Measurements from ENCODE around the gene UHMK1.
"Not testable (repeated sequence)": the region's sequence is repeated elsewhere in the genome, so short reads cannot be mapped to it uniquely, and the experiment has no call there.

UHMK1 gene

DNA sequence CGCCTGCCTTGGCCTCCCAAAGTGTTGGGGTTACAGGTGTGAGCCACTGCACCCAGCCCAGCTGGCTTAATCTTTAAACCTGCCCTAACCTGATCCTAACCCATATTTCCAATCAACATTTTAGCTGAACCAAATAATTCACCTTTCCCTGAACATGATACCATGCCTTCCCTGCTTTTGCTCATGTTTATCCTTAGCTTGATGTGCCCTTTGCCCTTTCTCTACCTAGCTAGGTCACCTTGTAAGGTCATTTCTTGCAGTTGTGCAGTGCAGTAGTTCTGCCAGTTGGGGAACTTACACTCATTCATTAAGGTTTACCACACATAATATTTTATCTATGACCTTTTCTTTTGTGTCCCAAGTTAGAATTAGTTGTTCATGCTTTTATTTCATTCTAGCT is 69.3 kb downstream of the UHMK1 start:
- H3K79me2 ChIP-seq (ENCODE audit: low read length) = peaks cover 91% of the 10 kb centered on the region
- H2AFZ ChIP-seq (ENCODE audit: low read length) = no peak overlapping the region
- no peak for TF ChIP-seq EZH2phosphoT487 (IDR thresholded peaks at IDR 0.05; ENCODE audit: low read length)
- TF ChIP-seq, protein P1, sequence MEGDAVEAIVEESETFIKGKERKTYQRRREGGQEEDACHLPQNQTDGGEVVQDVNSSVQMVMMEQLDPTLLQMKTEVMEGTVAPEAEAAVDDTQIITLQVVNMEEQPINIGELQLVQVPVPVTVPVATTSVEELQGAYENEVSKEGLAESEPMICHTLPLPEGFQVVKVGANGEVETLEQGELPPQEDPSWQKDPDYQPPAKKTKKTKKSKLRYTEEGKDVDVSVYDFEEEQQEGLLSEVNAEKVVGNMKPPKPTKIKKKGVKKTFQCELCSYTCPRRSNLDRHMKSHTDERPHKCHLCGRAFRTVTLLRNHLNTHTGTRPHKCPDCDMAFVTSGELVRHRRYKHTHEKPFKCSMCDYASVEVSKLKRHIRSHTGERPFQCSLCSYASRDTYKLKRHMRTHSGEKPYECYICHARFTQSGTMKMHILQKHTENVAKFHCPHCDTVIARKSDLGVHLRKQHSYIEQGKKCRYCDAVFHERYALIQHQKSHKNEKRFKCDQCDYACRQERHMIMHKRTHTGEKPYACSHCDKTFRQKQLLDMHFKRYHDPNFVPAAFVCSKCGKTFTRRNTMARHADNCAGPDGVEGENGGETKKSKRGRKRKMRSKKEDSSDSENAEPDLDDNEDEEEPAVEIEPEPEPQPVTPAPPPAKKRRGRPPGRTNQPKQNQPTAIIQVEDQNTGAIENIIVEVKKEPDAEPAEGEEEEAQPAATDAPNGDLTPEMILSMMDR (IDR thresholded peaks at IDR 0.05; ENCODE audit: low read length) = no peak
- no peak for TF ChIP-seq EZH2 (optimal IDR thresholded peaks at IDR 0.05; ENCODE audit: low read depth, low read length)
- no peak overlapping the region for H3K4me2 ChIP-seq (ENCODE audit: low read depth, low read length)
- H3K9ac ChIP-seq (ENCODE audit: low read length) = no peak overlapping the region
- no peaks in the 10 kb centered on the region for H4K20me1 ChIP-seq (ENCODE audit: insufficient read depth, low read length)
- H3K4me1 ChIP-seq (ENCODE audit: low read length) = peaks cover 29% of the 10 kb centered on the region
- H3K4me3 ChIP-seq (ENCODE audit: low read length) = no peak overlapping the region
- peaks cover 10% of the 10 kb centered on the region for H3F3A ChIP-seq (ENCODE audit: insufficient read depth, low read length)
- no peak for DNase-seq
- H3K9me3 ChIP-seq (replicated peaks; ENCODE audit: insufficient read depth, low read length) = no peaks in the 10 kb centered on the region
- no peaks in the 10 kb centered on the region for H3K27me3 ChIP-seq (replicated peaks; ENCODE audit: insufficient read depth, low read length)
- no peaks in the 10 kb centered on the region for H3K9me2 ChIP-seq (replicated peaks; ENCODE audit: insufficient read depth, low read length)
- H3K36me3 ChIP-seq (replicated peaks; ENCODE audit: insufficient read depth, low read length) = peaks cover 5% of the 10 kb centered on the region; the same call in 1 of the 2 replicates
- no peak overlapping the region for H3K27ac ChIP-seq (ENCODE audit: low read length)

DNA sequence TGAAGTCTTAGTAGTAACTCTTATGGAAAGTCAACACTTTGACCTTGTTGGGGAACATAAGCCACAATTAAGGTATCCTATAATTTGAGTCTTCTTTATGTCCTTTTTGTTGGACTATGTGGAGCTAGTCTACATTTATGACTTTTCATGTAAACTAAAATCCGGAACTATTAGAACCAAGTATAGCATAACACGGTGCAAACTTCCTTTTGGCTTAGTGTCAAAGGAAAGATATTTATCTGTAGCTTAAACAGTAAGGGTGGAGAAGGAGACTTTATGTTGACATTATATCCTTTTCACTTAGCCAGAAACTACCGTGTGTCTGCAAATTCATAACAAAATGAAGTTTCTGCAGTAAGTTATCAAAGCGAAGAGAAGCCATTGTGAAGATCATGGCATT is 71.2 kb downstream of the UHMK1 start:
- H3K36me3 ChIP-seq (replicated peaks; ENCODE audit: insufficient read depth, low read length) = peaks cover 5% of the 10 kb centered on the region; the same call in 1 of the 2 replicates
- H3K4me3 ChIP-seq (ENCODE audit: low read length) = no peak overlapping the region
- peaks cover 23% of the 10 kb centered on the region for H3F3A ChIP-seq (ENCODE audit: insufficient read depth, low read length)
- no peaks in the 10 kb centered on the region for H4K20me1 ChIP-seq (ENCODE audit: insufficient read depth, low read length)
- no peak for DNase-seq
- H3K27me3 ChIP-seq (replicated peaks; ENCODE audit: insufficient read depth, low read length) = no peaks in the 10 kb centered on the region
- H3K79me2 ChIP-seq (ENCODE audit: low read length) = peaks cover 88% of the 10 kb centered on the region
- peaks cover 38% of the 10 kb centered on the region for H3K4me1 ChIP-seq (ENCODE audit: low read length)
- H3K9me3 ChIP-seq (replicated peaks; ENCODE audit: insufficient read depth, low read length) = no peaks in the 10 kb centered on the region
- no peak overlapping the region for H3K27ac ChIP-seq (ENCODE audit: low read length)
- no peak overlapping the region for H3K9ac ChIP-seq (ENCODE audit: low read length)
- no peak overlapping the region for H2AFZ ChIP-seq (ENCODE audit: low read length)
- H3K4me2 ChIP-seq (ENCODE audit: low read depth, low read length) = no peak overlapping the region
- TF ChIP-seq, protein P1 (IDR thresholded peaks at IDR 0.05; ENCODE audit: low read length) = no peak
- TF ChIP-seq EZH2phosphoT487 (IDR thresholded peaks at IDR 0.05; ENCODE audit: low read length) (no peak), EZH2 (optimal IDR thresholded peaks at IDR 0.05; ENCODE audit: low read depth, low read length) (no peak)
- H3K9me2 ChIP-seq (replicated peaks; ENCODE audit: insufficient read depth, low read length) = no peaks in the 10 kb centered on the region

DNA sequence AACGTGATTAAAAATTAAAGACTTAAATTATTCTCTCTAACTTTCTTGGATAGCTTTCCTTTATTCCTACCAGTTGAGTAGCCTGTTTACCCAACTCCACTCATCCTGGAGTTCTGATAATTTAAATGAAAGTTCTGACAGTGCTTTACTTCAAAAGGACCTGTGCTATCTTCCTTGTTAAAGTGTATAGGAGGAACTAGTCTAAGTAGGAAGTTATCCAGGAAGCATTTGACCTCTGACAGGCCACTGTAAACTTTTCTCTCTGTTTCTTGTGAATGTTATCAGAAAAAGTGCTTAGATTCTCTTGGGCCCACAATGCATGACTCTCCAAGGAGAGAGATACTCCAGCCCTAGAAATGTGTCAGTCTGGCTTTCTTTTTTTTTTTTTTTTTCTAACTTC is 73.1 kb downstream of the UHMK1 start:
- peaks cover 79% of the 10 kb centered on the region for H3K79me2 ChIP-seq (ENCODE audit: low read length)
- H3K36me3 ChIP-seq (replicated peaks; ENCODE audit: insufficient read depth, low read length) = peaks cover 5% of the 10 kb centered on the region; the same call in 1 of the 2 replicates

DNA sequence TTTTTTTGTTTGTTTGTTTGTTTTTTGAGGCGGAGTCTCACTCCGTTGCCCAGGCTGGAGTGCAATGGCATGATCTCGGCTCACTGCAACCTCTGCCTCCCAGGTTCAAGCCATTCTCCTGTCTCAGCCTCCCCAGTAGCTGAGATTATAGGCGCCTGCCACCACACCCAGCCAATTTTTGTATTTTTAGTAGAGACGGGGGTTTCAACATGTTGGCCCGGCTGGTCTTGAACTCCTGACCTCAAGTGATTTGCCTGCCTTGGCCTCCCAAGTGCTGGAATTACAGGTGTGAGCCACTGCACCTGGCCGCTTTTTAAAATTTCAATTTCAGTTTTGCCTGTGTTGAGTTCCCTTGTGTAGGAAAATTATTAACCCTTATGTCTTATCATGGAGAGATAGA is 73.5 kb downstream of the UHMK1 start:
- not testable (repeated sequence) for H3K36me3 ChIP-seq (replicated peaks; ENCODE audit: insufficient read depth, low read length); H3K27ac ChIP-seq (ENCODE audit: low read length); H2AFZ ChIP-seq (ENCODE audit: low read length); H3K9me2 ChIP-seq (replicated peaks; ENCODE audit: insufficient read depth, low read length); H3K4me2 ChIP-seq (ENCODE audit: low read depth, low read length); H3K9ac ChIP-seq (ENCODE audit: low read length); H4K20me1 ChIP-seq (ENCODE audit: insufficient read depth, low read length); H3K27me3 ChIP-seq (replicated peaks; ENCODE audit: insufficient read depth, low read length); H3K9me3 ChIP-seq (replicated peaks; ENCODE audit: insufficient read depth, low read length); H3K4me3 ChIP-seq (ENCODE audit: low read length)
- peaks cover 33% of the 10 kb centered on the region for H3F3A ChIP-seq (ENCODE audit: insufficient read depth, low read length)
- DNase-seq = peak; percentile 43
- H3K79me2 ChIP-seq (ENCODE audit: low read length) = peaks cover 79% of the 10 kb centered on the region
- H3K4me1 ChIP-seq (ENCODE audit: low read length) = peaks cover 43% of the 10 kb centered on the region

More for the DNA sequence above, 73.1 kb downstream of the UHMK1 start:
- no peaks in the 10 kb centered on the region for H3K27me3 ChIP-seq (replicated peaks; ENCODE audit: insufficient read depth, low read length)
- no peak overlapping the region for H3K9ac ChIP-seq (ENCODE audit: low read length)
- no peak overlapping the region for H3K4me3 ChIP-seq (ENCODE audit: low read length)
- H3K27ac ChIP-seq (ENCODE audit: low read length) = no peak overlapping the region
- no peaks in the 10 kb centered on the region for H4K20me1 ChIP-seq (ENCODE audit: insufficient read depth, low read length)
- H2AFZ ChIP-seq (ENCODE audit: low read length) = no peak overlapping the region
- H3K9me2 ChIP-seq (replicated peaks; ENCODE audit: insufficient read depth, low read length) = no peaks in the 10 kb centered on the region
- no peak for DNase-seq
- TF ChIP-seq, protein P1 (IDR thresholded peaks at IDR 0.05; ENCODE audit: low read length) = no peak
- TF ChIP-seq EZH2phosphoT487 (IDR thresholded peaks at IDR 0.05; ENCODE audit: low read length) = no peak
- no peak for TF ChIP-seq EZH2 (optimal IDR thresholded peaks at IDR 0.05; ENCODE audit: low read depth, low read length)
- H3F3A ChIP-seq (ENCODE audit: insufficient read depth, low read length) = peaks cover 33% of the 10 kb centered on the region
- 0 out of 2 replicates have a peak overlapping the region, but pooled peaks have one; percentile 4 for H3K4me2 ChIP-seq (ENCODE audit: low read depth, low read length)
- H3K4me1 ChIP-seq (ENCODE audit: low read length) = peaks cover 43% of the 10 kb centered on the region
- H3K9me3 ChIP-seq (replicated peaks; ENCODE audit: insufficient read depth, low read length) = no peaks in the 10 kb centered on the region

All from MM.1S (cell line).